Glomerular visceral epithelial cell (primary cell): Measurements from ENCODE around the gene GPR155.
"Not testable (repeated sequence)": the region's sequence is repeated elsewhere in the genome, so short reads cannot be mapped to it uniquely, and the experiment has no call there.

Experiments used
- DNase-seq: peaks from one replicate; pipeline ENCODE4 v3.0.0-alpha.2; 2016; ENCODE audit errors: extremely low spot score

Gene GPR155

DNA sequence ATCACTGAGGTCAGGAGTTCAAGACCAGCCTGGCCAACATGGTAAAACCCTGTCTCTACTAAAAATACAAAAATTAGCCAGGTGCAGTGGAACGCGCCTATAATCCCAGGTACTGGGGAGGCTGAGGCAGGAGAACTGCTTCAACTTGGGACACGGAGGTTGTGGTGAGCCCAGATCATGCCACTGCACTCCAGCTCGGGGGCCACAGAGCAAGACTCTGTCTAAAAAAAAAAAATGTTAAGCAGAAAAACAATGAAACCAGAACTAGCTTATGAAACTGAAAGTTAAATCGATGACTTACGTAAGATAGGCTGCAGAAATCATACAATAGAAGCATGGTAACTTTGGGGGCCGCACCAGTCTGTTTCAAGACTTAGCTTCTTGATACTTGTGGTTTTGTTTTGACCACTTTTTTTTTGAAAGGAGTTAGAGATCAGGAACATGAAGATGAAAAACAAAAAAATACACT lies 6.2 kb upstream of the GPR155 start:
- no peak for DNase-seq

- no peak for DNase-seq
These were observed 5.1 kb upstream of the GPR155 start for GRCh38 chr2:174491947-174492346.

GRCh38 chr2:174490051-174490450 lies 3.2 kb upstream of the GPR155 start:
- no peak for DNase-seq

GRCh38 chr2:174489520-174489919 lies 2.7 kb upstream of the GPR155 start:
- DNase-seq = not testable (repeated sequence)

GRCh38 chr2:174487820-174488162 lies 962 bp upstream of the GPR155 start:
- no peak for DNase-seq

- DNase-seq = peak; percentile 100
These were observed 435 bp upstream of the GPR155 start for GRCh38 chr2:174487108-174487819.

DNA sequence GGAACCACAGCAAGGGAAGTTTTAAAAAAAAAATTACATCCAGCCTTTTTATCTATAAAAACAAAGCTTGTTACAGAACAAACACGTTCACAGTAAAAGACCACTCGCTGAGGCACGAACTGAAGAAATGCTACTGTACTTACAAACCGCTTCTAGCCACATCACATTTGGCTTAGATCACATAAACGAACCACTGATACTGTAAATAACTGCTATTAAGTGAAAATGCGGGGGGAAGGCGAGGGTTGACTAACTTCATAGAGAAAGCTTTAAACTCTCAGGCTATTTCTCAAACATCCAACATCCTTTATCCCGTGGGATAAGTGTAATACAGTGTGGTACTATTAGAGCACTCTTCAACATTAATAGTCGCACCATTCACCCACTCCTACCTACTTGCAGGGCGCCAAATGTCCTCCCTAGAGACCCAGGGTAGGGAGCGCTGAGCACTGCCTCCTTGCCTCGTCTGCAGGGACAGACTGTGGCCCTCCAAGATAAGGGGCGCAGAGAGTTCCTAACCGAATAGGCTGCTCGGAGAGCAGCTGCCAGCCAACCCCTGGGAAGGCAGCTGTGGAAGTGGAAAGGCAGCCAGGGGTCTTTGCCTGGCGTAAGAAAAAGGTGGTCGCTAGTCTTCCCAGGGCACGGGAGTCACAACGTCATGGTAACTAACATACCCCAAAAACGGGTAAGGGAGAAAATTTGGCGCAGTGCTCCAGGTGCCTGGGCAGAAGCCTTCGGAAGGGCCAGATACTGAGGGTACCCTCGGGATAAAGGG lies 854 bp downstream of the GPR155 start:
- DNase-seq = peak; percentile 50

- DNase-seq = not testable (repeated sequence)
These were observed 1.8 kb downstream of the GPR155 start for GRCh38 chr2:174485045-174485444.

GRCh38 chr2:174484573-174484972 lies 2.3 kb downstream of the GPR155 start:
- no peak for DNase-seq

DNA sequence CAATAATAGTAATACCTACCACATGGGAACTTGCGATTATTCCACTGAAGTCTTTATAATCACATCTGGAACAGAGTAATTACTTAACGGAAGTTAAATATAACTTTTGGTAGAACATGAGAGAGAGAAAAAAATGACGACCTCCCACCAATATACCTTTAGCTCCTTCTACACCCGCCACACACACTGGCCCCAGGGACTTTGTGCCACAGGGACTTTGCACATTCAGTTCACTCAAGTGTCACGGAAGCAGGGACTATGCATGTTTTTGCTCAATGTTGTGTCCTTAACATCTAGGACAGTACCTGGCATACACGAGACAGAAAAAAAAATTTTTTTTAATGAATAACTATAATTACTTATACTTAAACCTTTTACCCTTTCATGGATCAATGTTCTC lies 4.0 kb downstream of the GPR155 start:
- no peak for DNase-seq

- DNase-seq = no peak
These were observed 9.1 kb downstream of the GPR155 start for GRCh38 chr2:174477759-174478158.

DNA sequence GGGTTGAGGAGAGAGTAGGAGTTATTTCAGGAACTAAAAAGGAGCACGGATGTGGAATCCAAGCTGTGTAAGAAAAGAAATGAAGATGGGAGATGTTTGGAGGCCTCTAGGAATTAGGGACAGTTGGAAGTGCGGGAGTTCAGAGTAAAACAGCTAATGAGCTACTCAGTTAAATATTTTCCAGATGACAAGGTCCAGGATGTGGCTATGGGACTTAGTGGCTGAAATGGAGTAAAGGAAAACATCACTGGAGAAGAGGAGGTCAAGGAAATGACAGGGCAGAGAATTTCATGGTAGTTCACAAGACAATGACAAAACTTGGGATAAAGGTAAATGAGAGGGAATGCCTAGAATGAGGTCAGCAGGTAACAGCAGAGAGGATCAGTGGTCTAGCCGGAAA lies 13.0 kb downstream of the GPR155 start:
- peak; percentile 24 for DNase-seq

DNA sequence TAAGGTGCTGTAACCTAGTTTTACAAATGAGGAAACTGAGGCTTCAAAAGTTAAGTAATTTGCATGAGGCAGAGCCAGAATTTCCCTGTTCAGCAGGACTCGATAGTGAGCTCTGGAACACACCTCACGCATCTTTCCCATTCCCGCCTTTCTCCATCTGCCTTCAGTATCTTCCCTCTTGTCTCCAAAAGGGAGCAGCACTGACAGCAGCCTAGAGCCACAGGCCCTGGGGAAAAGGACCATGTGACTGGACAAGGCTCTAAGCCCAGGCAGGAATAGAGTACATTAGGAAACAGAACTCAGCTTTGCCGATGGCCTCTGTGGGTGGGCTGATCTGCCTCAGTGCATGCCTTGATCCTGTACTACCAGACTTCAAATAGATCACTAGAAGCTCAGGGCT lies 21.5 kb downstream of the GPR155 start:
- DNase-seq = no peak

DNA sequence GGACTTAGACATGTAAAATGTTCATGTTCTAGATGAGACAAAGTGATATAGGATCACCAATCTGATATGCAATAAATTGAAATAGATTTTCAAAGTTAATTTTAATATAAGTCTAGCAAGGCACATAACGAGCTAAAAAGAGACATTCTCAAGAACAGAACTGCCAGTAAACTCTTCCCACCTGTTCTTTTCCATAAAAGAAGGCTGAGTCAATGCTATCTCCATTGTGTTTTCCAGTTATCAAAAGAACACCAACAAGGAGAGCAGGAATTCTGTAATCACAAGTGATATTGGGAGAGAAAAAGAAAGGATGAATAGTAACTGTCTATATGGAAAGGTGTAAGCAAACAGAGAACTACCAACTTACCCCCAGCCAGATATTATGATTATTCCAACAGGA lies 25.6 kb downstream of the GPR155 start:
- no peak for DNase-seq

DNA sequence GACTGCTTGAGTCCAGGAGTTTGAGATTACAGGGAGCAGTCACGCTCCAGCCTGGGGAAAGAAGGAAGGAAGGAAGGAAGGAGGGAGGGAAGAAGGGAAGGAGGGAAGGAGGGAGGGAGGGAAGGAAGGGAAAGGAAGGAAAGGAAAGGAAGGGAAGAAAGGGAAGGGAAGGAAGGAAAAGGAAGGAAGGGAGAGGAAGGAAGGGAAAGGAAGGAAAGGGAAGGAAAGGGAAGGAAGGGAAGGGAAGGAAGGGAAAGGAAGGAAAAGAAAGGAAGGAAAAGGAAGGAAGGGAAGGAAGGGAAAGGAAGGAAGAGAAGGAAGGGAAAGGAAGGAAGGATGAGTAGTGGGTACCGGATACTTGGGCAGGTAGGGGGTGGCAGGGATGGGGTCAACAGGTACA lies 32.3 kb downstream of the GPR155 start:
- no peak for DNase-seq

DNA sequence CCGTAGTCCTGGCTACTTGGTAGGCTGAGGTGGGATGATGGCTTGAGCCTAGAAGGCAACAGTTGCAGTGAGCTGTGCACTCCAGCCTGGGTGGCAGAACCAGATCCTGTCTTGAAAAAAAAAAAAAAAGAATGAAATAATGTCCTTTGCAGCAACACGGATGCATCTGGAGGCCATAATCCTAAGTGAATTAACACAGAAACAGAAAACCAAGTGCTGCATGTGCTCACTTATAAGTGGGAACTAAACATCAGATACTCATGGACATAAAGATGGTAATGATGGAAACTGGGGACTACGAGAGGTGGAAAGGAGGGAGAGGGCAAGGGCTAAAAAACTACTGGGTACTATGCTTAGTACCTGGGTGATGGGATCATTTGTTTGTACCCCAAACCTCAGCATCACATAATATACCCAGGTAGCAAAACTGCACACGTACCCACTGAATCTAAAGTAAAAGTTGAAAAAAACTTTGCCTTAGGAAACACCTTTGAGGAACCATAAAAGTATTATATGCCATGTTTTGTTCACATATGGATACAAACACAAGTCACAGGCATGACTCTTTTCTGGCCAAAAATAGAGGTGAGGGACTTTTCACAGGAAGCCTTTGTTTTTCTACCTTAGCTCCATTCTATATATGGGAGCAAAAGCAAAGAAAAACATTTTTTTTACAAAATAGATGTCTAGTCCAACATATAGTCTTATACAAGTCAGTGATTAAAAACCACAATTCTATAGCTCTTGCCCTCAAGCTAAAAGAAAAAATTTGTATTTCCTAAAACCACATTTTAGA lies 36.6 kb downstream of the GPR155 start:
- no peak for DNase-seq

DNA sequence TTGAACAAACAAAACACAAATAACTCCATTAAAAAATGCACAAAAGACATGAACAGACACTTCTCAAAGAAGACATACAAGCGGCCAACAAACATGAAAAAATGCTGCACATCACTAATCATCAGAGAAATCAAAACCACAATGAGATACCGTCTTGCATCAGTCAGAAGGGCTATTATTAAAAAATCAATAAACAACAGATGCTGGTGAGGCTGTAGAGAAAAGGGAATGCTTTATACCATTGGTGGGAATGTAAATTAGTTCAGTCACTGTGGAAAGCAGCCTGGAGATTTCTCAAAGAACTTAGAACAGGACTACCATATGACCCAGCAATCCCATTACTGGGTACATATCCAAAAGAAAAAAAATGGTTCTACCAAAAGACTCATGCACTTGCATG lies 37.8 kb downstream of the GPR155 start:
- DNase-seq = no peak

DNA sequence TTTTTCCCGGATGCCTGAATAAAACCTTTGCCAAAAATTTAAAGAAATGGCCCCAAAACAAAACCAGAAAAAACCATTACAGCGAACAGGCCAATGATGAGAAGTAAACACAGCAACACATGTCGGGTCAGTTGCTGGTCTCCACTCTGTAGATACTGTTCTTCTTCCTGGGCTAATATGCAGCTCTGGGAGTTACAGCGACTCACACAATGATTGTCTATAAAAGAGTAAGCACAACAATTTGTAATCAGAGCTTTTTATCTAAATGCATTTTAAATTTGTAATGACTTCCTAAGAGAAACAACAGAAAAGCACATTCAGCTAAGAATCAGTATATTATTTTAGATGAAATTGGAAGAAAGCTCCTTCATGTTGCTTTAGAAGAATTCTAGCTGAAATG lies 40.3 kb downstream of the GPR155 start:
- DNase-seq = no peak

GRCh38 chr2:174445248-174445647 lies 41.6 kb downstream of the GPR155 start:
- DNase-seq = no peak

GRCh38 chr2:174444761-174445160 lies 42.1 kb downstream of the GPR155 start:
- no peak for DNase-seq

DNA sequence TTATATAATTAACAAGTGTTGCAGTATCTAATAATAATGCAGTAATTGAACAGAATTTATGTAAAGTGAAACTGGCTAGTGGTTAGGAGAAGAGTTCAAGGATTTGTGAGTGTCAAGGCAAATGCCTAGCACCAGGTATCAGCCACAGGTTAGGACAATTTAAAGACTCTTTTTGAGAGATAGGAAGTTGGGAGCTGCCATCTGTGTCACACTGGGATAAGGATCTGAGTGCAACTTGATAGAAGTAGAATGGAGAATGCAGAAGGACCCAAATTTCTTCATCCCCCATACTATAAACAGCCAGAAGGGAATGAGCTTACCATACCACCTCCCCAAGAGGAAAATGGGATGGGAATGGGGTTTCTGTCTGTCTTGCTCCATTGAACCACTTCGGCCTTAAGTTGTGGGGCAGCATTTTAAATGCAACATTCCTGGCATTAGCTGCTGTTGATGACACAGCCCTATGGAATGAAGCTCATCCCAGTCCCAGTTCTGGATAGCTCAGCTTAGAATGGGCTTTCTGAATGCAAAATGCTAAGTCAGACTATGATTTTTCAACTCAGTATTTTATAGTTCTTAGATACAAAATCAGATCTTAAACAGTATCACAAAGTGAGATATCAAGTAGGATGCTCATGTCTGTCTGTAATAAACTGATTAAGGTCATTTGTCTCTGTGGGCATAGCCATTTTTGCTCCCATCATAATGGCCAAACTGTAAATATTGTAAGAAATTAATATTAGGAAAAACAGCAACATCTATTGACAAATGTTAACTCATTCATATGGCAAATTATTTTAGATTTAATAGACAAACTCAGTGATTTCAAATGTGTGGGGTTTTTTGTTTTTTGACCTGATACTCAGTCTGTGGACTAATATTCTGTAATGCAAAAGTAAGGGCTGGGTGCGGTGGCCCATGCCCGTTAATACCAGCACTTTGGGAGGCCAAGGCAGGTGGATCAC lies 44.0 kb downstream of the GPR155 start:
- peak; percentile 87 for DNase-seq
